Gastroesophageal sphincter (tissue), 3 donors: Measurements from ENCODE around the gene ZBTB16.

Experiments used
- CTCF ChIP-seq, 4 experiments: fragments of 200-600 bp in 2 of 4; fragments of 450-650 bp in 2 of 4; sonication (generic) in 1 of 4; IDR thresholded peaks; one replicate each; pipeline ENCODE4 v1.5.1; 2017 to 2019; ENCODE audit warnings: antibody characterized with exemption in 4 of 4, mild to moderate bottlenecking in 2 of 4, moderate library complexity in 2 of 4
- EP300 ChIP-seq: sonication (generic); formaldehyde crosslinking; IDR thresholded peaks from one replicate; pipeline ENCODE4 v1.6.1; 2017; ENCODE audit warnings: antibody characterized with exemption, mild to moderate bottlenecking
- POLR2A ChIP-seq, 2 donors: fragments of 450-650 bp; IDR thresholded peaks; one replicate each; pipeline ENCODE4 v1.6.1; 2017; ENCODE audit warnings: antibody characterized with exemption in 2 of 2, mild to moderate bottlenecking in 2 of 2, moderate library complexity in 1 of 2
- POLR2AphosphoS5 ChIP-seq: sonication (generic); formaldehyde crosslinking; IDR thresholded peaks from one replicate; pipeline ENCODE4 v1.6.1; 2017; ENCODE audit warnings: antibody characterized with exemption

GRCh38 chr11:114175706-114176105, 116.2 kb downstream of the ZBTB16 start:
- TF ChIP-seq POLR2A (IDR thresholded peaks at IDR 0.05) (no peak), CTCF (IDR thresholded peaks at IDR 0.05) (no peak), EP300 (no peak), POLR2AphosphoS5 (no peak)
